ENCODE measurements around the gene HES7. TPM values are rescaled to one million over a fixed set of nuclear protein-coding genes. Genes with fewer than 3 reads are reported as not detected.

The HES7 gene
- total RNA-seq, 1 experiment from 2014 or later: 3.1 TPM

GRCh38 chr17:8126491-8127066 lies 2.7 kb upstream of the HES7 start:
- DNase-seq (ENCODE audit: low spot score) (peak; percentile 60), ATAC-seq (peak; percentile 7)
- Mint-ChIP-seq H3K4me1 (peaks cover 20% of the 10 kb centered on the region), H3K4me3 (peak overlapping the region; percentile 85), H3K36me3 (no peaks in the 10 kb centered on the region), H3K9me3 (no peaks in the 10 kb centered on the region), H3K27ac (peak overlapping the region; percentile 42; the same call in 1 of the 2 replicates), H3K27me3 (ENCODE audit: low read depth) (peaks cover 78% of the 10 kb centered on the region)
- POLR2A ChIA-PET: no interaction called here
- CTCF ChIA-PET: interaction anchor here (0.6 to 1.6 kb wide), 11 partner anchors 11 to 1216 kb away, joined by 3 to 7 read pairs (median 4); no protein-coding TSS in a partner anchor
- TF ChIP-seq ETV6 (CRISPR knock-in tag; IDR thresholded peaks at IDR 0.05) (no peak), ZNF232 (CRISPR knock-in tag; IDR thresholded peaks at IDR 0.05) (0 out of 2 replicates have a peak, but pooled peaks have one; percentile 44)

- ChIA-PET CTCF (interaction anchor here (0.6 to 1.6 kb wide), 8 partner anchors 11 to 1215 kb away, joined by 3 to 7 read pairs (median 4); no protein-coding TSS in a partner anchor), POLR2A (no interaction called here)
- Mint-ChIP-seq H3K4me1 (peaks cover 20% of the 10 kb centered on the region), H3K27ac (no peak overlapping the region; the same call in 1 of the 2 replicates), H3K27me3 (ENCODE audit: low read depth) (peaks cover 78% of the 10 kb centered on the region), H3K9me3 (no peaks in the 10 kb centered on the region), H3K36me3 (no peaks in the 10 kb centered on the region), H3K4me3 (peak overlapping the region; percentile 85)
- DNase-seq (ENCODE audit: low spot score) (peak; percentile 74), ATAC-seq (no peak)
- TF ChIP-seq USF1 (CRISPR knock-in tag; IDR thresholded peaks at IDR 0.05): no peak
Measured at GRCh38 chr17:8125947-8126490, 2.1 kb upstream of the HES7 start.

DNA sequence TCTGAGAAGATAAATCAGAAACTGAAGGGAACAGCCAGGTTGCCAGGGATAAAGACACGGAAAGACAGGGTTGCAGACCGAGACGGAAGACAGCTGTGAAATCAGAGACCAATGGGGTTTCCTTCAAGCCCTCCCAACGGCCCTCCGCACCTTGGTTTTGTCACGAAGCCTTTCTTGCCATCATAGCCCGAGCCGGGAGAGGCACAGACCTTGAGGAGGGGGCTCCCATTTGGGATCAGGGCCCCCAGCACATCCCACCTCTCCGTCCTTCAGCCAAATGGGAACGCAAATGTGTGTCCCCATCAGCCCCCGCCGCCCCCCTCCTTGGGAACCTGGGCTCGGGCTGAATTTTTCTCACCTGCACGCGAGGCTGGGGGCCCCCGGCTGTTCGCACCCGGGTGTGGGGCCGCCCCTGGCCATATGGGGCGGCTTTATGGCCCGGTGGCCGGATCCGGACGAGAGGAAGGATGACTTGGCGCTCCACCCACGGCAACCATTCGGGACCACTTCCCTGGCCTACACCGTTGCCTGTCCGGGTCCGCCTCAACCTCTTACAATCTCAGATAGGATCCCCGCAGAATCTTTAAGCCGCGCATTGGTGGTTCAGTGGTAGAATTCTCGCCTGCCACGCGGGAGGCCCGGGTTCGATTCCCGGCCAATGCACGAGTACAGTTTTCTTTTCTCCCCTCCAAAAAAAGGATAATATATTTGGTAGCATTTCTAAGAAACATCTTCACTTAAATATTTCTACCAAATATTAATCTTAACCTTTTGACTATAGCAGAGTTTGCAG lies 1.4 kb upstream of the HES7 start:
- Mint-ChIP-seq H3K27ac (no peak overlapping the region), H3K4me3 (peak overlapping the region; percentile 85), H3K9me3 (no peaks in the 10 kb centered on the region), H3K36me3 (no peaks in the 10 kb centered on the region), H3K27me3 (ENCODE audit: low read depth) (peaks cover 81% of the 10 kb centered on the region), H3K4me1 (peaks cover 20% of the 10 kb centered on the region)
- ChIA-PET POLR2A (interaction anchor here (1.0 to 1.9 kb wide), 4 partner anchors 27 to 65 kb away, joined by 4 to 7 read pairs (median 4); partner anchors contain the start of genes BORCS6 and PER1), CTCF (interaction anchor here (0.8 to 9.8 kb wide), 5 partner anchors 15 to 64 kb away, joined by 3 to 118 read pairs (median 7); no protein-coding TSS in a partner anchor)
- TF ChIP-seq, protein P1, sequence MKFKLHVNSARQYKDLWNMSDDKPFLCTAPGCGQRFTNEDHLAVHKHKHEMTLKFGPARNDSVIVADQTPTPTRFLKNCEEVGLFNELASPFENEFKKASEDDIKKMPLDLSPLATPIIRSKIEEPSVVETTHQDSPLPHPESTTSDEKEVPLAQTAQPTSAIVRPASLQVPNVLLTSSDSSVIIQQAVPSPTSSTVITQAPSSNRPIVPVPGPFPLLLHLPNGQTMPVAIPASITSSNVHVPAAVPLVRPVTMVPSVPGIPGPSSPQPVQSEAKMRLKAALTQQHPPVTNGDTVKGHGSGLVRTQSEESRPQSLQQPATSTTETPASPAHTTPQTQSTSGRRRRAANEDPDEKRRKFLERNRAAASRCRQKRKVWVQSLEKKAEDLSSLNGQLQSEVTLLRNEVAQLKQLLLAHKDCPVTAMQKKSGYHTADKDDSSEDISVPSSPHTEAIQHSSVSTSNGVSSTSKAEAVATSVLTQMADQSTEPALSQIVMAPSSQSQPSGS (CRISPR knock-in tag; IDR thresholded peaks at IDR 0.05; ENCODE audit: borderline replicate concordance, low read depth): no peak
- TF ChIP-seq, protein P2, sequence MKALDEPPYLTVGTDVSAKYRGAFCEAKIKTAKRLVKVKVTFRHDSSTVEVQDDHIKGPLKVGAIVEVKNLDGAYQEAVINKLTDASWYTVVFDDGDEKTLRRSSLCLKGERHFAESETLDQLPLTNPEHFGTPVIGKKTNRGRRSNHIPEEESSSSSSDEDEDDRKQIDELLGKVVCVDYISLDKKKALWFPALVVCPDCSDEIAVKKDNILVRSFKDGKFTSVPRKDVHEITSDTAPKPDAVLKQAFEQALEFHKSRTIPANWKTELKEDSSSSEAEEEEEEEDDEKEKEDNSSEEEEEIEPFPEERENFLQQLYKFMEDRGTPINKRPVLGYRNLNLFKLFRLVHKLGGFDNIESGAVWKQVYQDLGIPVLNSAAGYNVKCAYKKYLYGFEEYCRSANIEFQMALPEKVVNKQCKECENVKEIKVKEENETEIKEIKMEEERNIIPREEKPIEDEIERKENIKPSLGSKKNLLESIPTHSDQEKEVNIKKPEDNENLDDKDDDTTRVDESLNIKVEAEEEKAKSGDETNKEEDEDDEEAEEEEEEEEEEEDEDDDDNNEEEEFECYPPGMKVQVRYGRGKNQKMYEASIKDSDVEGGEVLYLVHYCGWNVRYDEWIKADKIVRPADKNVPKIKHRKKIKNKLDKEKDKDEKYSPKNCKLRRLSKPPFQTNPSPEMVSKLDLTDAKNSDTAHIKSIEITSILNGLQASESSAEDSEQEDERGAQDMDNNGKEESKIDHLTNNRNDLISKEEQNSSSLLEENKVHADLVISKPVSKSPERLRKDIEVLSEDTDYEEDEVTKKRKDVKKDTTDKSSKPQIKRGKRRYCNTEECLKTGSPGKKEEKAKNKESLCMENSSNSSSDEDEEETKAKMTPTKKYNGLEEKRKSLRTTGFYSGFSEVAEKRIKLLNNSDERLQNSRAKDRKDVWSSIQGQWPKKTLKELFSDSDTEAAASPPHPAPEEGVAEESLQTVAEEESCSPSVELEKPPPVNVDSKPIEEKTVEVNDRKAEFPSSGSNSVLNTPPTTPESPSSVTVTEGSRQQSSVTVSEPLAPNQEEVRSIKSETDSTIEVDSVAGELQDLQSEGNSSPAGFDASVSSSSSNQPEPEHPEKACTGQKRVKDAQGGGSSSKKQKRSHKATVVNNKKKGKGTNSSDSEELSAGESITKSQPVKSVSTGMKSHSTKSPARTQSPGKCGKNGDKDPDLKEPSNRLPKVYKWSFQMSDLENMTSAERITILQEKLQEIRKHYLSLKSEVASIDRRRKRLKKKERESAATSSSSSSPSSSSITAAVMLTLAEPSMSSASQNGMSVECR (CRISPR knock-in tag; IDR thresholded peaks at IDR 0.05; ENCODE audit: borderline replicate concordance): no peak
- TF ChIP-seq NR3C1 (CRISPR knock-in tag; conservative IDR thresholded peaks at IDR 0.05; ENCODE audit: low read depth): no peak
- TF ChIP-seq ZNF232 (CRISPR knock-in tag; IDR thresholded peaks at IDR 0.05): no peak
- TF ChIP-seq, protein P3, sequence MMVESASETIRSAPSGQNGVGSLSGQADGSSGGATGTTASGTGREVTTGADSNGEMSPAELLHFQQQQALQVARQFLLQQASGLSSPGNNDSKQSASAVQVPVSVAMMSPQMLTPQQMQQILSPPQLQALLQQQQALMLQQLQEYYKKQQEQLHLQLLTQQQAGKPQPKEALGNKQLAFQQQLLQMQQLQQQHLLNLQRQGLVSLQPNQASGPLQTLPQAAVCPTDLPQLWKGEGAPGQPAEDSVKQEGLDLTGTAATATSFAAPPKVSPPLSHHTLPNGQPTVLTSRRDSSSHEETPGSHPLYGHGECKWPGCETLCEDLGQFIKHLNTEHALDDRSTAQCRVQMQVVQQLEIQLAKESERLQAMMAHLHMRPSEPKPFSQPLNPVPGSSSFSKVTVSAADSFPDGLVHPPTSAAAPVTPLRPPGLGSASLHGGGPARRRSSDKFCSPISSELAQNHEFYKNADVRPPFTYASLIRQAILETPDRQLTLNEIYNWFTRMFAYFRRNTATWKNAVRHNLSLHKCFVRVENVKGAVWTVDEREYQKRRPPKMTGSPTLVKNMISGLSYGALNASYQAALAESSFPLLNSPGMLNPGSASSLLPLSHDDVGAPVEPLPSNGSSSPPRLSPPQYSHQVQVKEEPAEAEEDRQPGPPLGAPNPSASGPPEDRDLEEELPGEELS (CRISPR knock-in tag; IDR thresholded peaks at IDR 0.05): no peak
- 0 out of 2 replicates have a peak, but pooled peaks have one; percentile 3 for TF ChIP-seq HMGA2 (CRISPR knock-in tag; IDR thresholded peaks at IDR 0.05)
- TF ChIP-seq ZBTB21 (CRISPR knock-in tag; IDR thresholded peaks at IDR 0.05; ENCODE audit: borderline replicate concordance): 0 out of 2 replicates have a peak, but pooled peaks have one; percentile 31
- peak; percentile 78; the same call in 1 of the 2 replicates for TF ChIP-seq HMGXB4 (CRISPR knock-in tag; IDR thresholded peaks at IDR 0.05)
- no peak for TF ChIP-seq ZNF512 (CRISPR knock-in tag; IDR thresholded peaks at IDR 0.05; ENCODE audit: borderline replicate concordance)
- 0 out of 2 replicates have a peak, but pooled peaks have one; percentile 39 for TF ChIP-seq GABPB1 (CRISPR knock-in tag; IDR thresholded peaks at IDR 0.05)
- DNase-seq (ENCODE audit: low spot score) (peak; percentile 86), ATAC-seq (peak; percentile 1)
